Fibroblast of villous mesenchyme (primary cell): ENCODE measurements around the gene SLC19A1. TPM values are rescaled to one million over a fixed set of nuclear protein-coding genes. Genes with fewer than 3 reads are reported as not detected.

Source experiments
- DNase-seq: peaks from one replicate; pipeline ENCODE4 v3.0.0-alpha.2; 2010; ENCODE audit warnings: low read depth
- H3K4me3 ChIP-seq: 2 replicates; pipeline ENCODE4 v1.5.1; 2011; ENCODE audit warnings: low read depth, mild to moderate bottlenecking, low read length
- CTCF ChIP-seq: IDR thresholded peaks from 2 replicates; pipeline ENCODE4 v1.5.1; 2012; ENCODE audit warnings: low read depth, mild to moderate bottlenecking, low read length; ENCODE audit not compliant: insufficient read depth
- total RNA-seq: library from RNA; depleted of rRNA; stranded (reverse); fragments of >200 nt; gene quantifications from 2 replicates; pipeline ENCODE4 v1.2.3, GENCODE V29; 2012

The SLC19A1 gene
- total RNA-seq, 1 donor: 6.5 TPM

- no peak for TF ChIP-seq CTCF
- no peak overlapping the region for H3K4me3 ChIP-seq
- DNase-seq: no peak
Measured at GRCh38 chr21:45480701-45481500, 61.3 kb downstream of the SLC19A1 start.

GRCh38 chr21:45479691-45480675, 62.3 kb downstream of the SLC19A1 start:
- DNase-seq: no peak
- no peak for TF ChIP-seq CTCF
- no peak overlapping the region for H3K4me3 ChIP-seq

- no peak for TF ChIP-seq CTCF
- DNase-seq: no peak
- H3K4me3 ChIP-seq: no peak overlapping the region
Measured at GRCh38 chr21:45478816-45479669, 63.2 kb downstream of the SLC19A1 start.

- peak; percentile 70 for DNase-seq
- TF ChIP-seq CTCF: peak; percentile 72
- H3K4me3 ChIP-seq: no peak overlapping the region
Measured at GRCh38 chr21:45478115-45478801, 64.0 kb downstream of the SLC19A1 start.

- no peak overlapping the region for H3K4me3 ChIP-seq
- no peak for DNase-seq
- no peak for TF ChIP-seq CTCF
Measured at GRCh38 chr21:45477176-45478114, 64.8 kb downstream of the SLC19A1 start.
